NCI-H1417 treated with DMSO at 0.1 percent for 48 hours (cell line): ENCODE measurements around the gene IFITM10.

Experiments used
- DNase-seq: peaks from one replicate; lab custom pipeline; 2025; lab: John Stamatoyannopoulos, UW

The IFITM10 gene

GRCh38 chr11:1752907-1753228 lies 2.5 kb upstream of the IFITM10 start:
- DNase-seq = no peak

DNA sequence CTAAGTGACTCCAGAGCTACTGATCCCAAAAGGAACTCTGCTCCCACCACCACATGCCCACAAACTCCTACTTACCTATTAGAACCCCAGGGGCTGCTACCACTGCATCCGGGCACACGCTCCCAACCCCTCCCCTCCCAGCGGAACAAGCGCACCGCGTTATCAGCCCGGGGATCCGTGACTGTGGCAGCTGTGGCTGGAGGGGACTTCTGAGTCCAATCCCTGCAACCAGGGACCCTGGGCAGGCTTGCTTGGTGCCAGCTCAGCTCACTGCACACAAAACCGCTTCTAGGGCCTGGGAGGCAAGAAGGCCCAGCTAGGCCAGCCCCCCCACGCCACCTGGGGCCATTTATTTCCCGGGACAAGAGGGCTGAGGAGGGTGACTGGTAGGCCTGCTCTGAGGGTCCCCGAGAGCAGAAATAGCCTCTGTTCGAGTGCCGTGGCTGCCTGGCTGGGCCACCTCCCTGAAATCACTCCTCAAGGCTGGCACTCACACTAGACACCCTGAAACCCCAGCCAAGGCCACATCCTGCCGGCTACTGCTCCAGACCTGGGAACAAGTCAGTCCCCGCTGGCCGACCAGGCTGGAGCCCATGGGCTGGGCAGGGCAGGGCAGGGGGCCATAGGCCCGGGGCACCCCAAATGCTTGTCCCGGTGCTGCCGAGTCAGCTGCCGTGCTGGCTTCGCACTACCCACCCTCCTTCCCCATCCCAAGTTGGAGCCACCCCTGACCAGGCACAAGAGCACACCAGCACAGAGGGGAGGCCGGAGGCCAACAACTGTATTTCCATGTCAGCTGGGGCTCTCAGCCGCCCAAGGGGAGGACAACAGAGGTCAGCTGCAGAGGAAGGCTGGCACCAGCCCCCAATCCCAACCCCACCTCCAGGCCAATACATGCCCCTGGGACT lies 1.9 kb upstream of the IFITM10 start:
- no peak for DNase-seq

- no peak for DNase-seq
Measured at GRCh38 chr11:1751531-1751921, 1.1 kb upstream of the IFITM10 start.

DNA sequence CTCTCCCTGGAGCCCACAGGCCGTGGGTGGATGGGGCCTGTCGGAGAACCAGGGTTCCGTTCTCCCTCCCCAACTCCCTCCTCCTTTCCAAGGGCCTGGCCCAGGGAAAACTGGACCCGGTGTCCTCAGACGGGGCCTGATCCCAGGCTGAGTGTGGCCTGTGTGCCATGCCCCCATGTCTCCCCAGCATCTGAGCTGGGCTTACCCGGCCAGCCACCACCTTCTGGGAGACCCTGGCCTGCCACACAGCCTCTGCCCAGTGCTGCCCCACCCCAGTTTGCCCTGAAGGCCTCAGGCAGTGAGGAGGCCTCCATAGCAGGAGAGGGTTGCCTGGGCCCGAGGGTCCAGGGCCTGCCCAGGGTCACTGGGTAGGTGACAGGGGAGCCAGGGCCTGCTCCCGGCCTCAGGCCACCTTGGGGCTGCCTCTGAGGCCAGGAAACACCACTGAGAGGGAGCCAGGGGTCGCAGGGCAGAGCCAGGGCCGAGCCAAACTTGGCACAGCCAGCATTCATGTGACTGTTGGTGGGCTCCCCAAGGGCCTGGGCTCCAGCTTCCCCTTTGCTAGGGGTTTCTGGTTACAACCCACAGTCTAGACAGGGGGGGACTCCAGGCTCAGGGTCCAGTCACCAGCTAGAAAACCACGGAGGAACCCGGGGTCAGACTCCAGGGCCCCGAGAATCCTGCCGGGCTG lies 590 bp upstream of the IFITM10 start:
- DNase-seq = no peak

DNA sequence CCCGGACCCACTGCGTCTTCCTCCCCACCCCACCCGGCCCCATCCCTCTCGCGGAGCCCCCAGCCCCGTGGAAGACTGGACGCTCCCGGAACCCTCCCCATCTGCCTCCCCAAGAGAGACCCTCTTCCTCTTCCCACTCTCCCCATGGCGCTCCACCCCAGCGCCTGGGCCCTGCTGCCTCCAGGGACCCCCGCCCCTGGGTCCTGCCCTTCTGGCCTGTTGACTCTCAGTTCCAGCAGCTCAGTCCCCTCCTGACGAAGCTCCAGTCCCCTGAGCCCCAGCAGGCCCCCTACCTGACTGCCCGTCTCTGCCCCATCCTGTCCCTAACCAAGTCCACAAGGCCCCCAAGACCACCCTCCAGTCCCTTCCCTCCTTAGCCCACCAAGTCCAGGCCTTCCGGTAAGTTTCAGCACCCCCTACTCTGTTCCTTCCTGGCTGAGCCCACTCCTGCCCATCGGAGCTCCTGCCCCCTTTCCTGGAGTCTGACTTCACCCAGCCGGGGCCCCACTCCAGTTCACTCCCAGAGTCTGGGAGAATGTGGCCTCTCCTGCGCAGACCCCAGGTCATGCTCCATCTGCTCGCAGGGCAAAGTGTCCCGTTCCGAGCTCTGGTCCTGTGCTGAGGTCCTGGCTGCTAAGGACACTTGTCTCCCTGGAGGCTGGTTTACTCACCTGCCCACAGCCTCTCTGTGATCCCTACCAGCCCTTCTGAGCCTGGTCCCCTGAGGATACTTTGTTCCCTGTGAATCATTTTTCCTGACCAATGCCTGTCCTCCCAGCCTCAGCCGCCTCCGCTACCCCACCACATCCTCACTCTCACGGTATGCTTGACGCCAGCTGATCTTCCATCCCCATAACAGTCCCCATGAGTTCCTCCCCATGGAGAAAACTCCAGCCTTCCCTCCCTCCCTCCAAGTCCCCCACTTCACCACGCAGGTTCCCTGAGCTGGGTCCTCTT lies 722 bp downstream of the IFITM10 start:
- DNase-seq = no peak

GRCh38 chr11:1748636-1749394 lies 1.6 kb downstream of the IFITM10 start:
- DNase-seq = no peak

DNA sequence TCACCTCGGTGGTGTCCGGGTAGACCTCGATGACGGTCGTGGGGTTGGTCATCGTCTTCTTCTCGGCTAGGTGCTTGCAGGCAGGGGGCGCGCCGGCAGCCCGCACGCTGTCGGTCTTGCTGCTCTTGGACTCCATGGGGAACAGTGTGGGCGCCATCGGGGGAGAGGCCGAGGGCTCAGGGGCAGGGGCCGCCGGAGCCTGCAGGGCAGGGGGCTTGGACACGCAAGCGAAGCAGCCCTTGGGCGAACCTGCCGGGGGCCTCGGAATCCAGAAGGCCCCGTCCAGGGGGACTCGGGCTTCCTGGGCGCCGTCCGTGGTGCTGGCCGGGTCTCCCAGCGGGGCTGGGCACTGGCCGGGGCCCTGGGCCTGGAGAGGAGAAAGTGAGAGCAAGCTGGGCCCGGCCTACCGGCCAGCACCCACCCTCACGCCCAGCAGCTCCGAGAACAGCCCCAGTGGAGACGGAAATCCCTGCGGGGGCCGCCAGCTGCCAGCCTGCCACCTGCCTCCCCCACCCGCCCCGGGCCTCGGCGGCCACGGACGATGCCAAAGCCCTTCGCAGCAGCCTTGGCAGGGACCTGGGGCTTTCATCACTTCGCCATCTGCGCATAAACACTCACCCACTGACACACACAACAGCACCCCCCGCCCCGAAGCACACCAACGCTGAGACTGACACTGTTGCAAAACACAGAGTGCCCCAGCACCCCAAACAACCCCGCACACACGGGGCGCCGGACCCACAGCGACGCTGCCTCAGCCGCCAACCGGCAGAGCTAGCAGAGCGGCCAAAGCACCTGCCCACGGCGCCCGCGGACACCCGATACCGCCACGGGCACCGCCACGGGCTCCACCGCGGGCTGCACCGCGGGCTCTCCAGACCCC lies 2.4 kb downstream of the IFITM10 start:
- DNase-seq = no peak

- no peak for DNase-seq
Measured at GRCh38 chr11:1746956-1747752, 3.2 kb downstream of the IFITM10 start.

DNA sequence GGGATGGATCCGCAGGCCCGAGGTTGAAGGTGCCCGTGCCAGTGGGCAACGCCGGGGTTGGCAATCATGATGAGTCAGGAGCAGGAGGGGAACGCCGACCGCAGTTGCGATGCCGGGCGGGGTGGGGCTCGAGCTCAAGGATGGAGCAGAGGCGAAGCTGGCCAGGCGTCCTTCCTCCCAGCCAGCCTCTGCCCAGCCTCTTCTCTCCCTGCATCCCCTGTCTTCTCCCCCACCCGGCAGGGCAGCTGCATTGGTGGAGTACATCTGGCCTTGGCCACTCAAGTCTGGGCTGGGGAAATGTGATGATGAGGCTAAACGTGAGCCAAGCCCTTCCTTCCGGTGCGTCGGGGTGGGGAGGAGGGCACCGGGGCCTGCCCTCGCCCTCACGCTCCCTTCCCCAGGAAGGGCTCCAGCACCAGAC lies 3.9 kb downstream of the IFITM10 start:
- DNase-seq = no peak

GRCh38 chr11:1745701-1746320 lies 4.6 kb downstream of the IFITM10 start:
- no peak for DNase-seq

- DNase-seq = no peak
Measured at GRCh38 chr11:1744891-1745700, 5.3 kb downstream of the IFITM10 start.

DNA sequence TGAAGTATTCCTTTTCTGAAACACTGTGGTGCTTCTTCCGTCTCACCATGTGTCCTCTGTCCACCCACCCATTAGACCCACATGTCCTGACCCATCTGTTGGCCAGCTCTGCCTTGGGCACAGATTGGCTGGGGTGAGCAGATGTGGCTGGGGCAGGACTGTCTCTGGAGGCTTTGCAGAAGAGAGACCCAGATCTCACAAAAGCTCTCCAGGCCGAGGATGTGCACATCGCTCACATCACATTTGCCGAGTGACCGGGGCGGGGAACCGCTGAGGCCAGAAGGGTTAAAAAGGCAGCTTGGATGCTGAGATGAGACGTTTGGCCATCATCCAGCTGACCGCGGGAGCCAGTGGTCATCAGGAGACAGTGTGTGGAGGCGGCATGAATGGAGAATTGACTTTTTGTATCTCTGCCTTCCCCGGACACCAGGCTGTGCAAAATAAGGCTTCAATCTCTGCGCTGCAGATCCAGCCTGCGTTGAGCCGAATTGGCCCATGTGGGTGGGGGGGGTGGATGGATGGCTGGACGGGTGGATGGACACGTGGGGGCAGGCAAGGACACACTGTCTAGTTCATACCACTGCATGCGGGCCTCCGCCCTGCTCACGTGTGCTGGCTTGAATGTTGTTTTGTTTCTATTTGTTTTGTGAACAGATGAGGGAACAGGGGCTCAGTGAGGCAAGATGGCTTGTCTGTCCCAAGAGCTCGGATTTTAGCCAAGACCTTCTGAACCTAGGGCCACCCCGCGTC lies 6.1 kb downstream of the IFITM10 start:
- DNase-seq = no peak

- no peak for DNase-seq
Measured at GRCh38 chr11:1743585-1744136, 6.7 kb downstream of the IFITM10 start.

- DNase-seq = no peak
Measured at GRCh38 chr11:1742869-1743584, 7.4 kb downstream of the IFITM10 start.

- DNase-seq = no peak
Measured at GRCh38 chr11:1742371-1742770, 8.0 kb downstream of the IFITM10 start.

DNA sequence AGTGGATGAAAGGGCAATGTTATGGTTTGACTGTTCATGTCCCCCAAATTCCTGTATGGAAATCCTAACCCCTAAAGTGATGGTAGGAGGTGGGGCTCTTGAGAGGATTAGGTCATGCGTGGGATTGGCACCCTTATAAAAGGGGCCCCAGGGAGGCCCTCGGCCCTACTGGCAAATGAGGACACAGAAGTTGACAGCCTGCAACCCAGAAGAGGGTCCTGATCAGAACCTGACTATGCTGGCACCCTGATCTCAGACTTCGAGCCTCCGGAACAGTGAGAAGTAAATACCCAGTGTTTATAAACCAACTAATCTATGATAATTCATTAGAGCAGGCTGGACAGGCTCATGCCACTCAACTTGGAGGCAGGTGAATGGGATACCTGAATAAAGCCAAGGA lies 8.7 kb downstream of the IFITM10 start:
- DNase-seq = no peak
